ENCODE results near the gene EGR1. TPM values are rescaled to one million over a fixed set of nuclear protein-coding genes. Genes with fewer than 3 reads are reported as not detected.
A peak's percentile ranks its signal among the peaks of the same experiment; 100 is the strongest.

Gene EGR1
- total RNA-seq, 3 donors from 2014 or later, result 16.8 to 90.0 (median 23.5) TPM

DNA sequence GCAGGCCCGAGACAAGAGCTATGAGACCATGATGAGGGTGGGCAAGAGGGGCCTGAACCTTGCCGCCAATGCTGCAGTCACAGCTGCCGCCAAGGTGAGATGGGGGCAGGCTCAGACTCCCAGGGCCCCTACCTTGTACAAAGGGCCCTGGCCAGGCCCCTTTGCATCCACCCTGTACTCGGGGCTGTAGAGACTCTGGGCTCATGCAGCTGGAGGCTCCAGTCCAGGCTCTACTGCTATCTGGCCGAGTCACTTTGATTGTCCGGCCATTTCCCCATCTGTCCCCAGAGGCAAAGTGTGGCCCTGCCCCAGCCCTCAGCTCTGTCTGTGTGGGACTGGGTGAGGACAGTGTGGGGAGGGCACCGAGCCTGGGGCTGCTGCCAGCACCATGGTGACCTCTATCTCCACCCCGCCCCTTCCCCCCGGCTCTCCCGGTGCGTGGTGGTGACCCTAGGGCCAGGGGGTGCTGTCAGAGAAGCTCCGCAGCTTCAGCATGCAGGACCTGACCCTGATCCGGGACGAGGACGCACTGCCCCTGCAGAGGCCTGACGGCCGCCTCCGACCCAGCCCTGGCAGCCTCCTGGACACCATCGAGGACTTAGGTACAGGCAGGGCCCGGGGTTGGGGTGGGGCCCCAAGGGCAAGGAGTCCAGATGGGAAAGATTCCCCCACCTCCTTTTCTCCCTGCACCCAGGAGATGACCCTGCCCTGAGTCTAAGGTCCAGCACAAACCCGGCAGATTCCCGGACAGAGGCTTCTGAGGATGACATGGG lies 20.3 kb upstream of the EGR1 start:
- no peak for DNase-seq
- Histone ChIP-seq H3K4me1 (ENCODE audit: low read depth) (no peaks in the 10 kb centered on the region), H3K36me3 (ENCODE audit: low read depth) (no peaks in the 10 kb centered on the region), H3K4me3 (no peak overlapping the region), H3K9me3 (no peaks in the 10 kb centered on the region)
- intact Hi-C loops (cut with DNase I, micrococcal nuclease), result no loop called here
- TF ChIP-seq, protein P1, sequence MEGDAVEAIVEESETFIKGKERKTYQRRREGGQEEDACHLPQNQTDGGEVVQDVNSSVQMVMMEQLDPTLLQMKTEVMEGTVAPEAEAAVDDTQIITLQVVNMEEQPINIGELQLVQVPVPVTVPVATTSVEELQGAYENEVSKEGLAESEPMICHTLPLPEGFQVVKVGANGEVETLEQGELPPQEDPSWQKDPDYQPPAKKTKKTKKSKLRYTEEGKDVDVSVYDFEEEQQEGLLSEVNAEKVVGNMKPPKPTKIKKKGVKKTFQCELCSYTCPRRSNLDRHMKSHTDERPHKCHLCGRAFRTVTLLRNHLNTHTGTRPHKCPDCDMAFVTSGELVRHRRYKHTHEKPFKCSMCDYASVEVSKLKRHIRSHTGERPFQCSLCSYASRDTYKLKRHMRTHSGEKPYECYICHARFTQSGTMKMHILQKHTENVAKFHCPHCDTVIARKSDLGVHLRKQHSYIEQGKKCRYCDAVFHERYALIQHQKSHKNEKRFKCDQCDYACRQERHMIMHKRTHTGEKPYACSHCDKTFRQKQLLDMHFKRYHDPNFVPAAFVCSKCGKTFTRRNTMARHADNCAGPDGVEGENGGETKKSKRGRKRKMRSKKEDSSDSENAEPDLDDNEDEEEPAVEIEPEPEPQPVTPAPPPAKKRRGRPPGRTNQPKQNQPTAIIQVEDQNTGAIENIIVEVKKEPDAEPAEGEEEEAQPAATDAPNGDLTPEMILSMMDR (IDR thresholded peaks at IDR 0.05), result no peak
- no peak for ATAC-seq

- intact Hi-C loops (cut with DNase I, micrococcal nuclease), result no loop called here
- TF ChIP-seq, protein P1 (IDR thresholded peaks at IDR 0.05), result no peak
- Histone ChIP-seq H3K4me1 (ENCODE audit: low read depth) (no peaks in the 10 kb centered on the region), H3K4me3 (no peak overlapping the region), H3K9me3 (no peaks in the 10 kb centered on the region), H3K36me3 (ENCODE audit: low read depth) (no peaks in the 10 kb centered on the region)
- no peak for DNase-seq
- ATAC-seq, result no peak
Measured at GRCh38 chr5:138445547-138446271, 19.6 kb upstream of the EGR1 start.

- TF ChIP-seq, protein P1 (IDR thresholded peaks at IDR 0.05), result no peak
- DNase-seq (peak in 1 of 3 donors; percentile 16), ATAC-seq (no peak)
- H3K36me3 ChIP-seq (ENCODE audit: low read depth), result no peaks in the 10 kb centered on the region
- no peak overlapping the region for H3K4me3 ChIP-seq
- H3K9me3 ChIP-seq, result no peaks in the 10 kb centered on the region
- intact Hi-C loops (cut with DNase I, micrococcal nuclease), result no loop called here
- H3K4me1 ChIP-seq (ENCODE audit: low read depth), result no peaks in the 10 kb centered on the region
Measured at GRCh38 chr5:138448070-138448469, 17.2 kb upstream of the EGR1 start.

DNA sequence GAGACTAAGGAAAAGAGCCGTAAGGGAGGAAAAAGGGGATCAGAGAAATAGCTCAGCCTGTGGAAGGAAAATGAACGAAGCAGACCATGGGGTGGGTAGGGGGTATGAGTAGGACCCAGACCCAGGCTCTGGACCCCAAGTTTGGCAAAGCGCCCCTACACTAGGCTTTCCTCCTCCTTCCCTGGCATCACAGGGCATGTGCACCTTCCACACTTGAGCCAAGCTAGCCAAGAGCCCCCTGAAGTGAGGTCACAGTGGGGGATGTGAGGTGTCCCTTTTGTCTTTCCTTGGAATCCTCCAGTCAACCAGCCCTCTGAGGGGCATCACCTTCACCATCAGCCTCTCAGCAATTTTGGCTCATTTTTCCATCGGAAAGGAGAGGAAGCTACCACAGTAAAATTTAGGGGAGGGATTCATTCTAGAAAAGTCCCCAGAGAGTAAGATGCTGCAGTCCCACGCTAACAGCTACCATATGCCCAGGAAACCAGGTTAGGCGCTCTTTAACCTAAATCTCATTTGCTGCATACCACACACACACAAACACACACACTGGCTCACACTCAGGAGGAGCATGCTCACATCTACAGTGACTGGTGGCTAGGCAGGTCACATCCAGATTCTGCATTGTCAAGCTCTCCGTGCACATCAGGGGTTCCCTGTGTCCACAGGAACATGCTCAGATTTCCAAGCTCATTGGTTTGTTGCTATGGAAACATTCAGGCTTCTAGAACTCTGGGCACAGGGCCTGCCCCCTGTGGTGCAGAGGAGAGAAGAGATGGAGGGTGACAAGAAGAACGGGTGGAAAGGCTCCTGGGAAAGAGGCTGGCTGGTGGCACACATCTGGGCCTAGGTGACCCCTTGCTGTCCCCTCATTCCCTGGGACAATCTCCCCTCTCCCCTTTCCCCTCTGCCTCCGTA lies 16.5 kb upstream of the EGR1 start:
- no peaks in the 10 kb centered on the region for H3K36me3 ChIP-seq (ENCODE audit: low read depth)
- H3K4me1 ChIP-seq (ENCODE audit: low read depth), result no peaks in the 10 kb centered on the region
- peak in 1 of 3 donors; percentile 5 for DNase-seq
- intact Hi-C loops (cut with DNase I, micrococcal nuclease), result no loop called here
- H3K4me3 ChIP-seq, result no peak overlapping the region
- TF ChIP-seq, protein P1 (IDR thresholded peaks at IDR 0.05), result no peak
- no peaks in the 10 kb centered on the region for H3K9me3 ChIP-seq
- ATAC-seq, result no peak

GRCh38 chr5:138449501-138450239 lies 15.6 kb upstream of the EGR1 start:
- TF ChIP-seq, protein P1 (IDR thresholded peaks at IDR 0.05), result peak; percentile 89
- no peaks in the 10 kb centered on the region for H3K9me3 ChIP-seq
- ATAC-seq (peak; percentile 98), DNase-seq (peak; percentile 84 to 93 (median 90))
- intact Hi-C loops (cut with DNase I, micrococcal nuclease), result loop anchor here (5.0 to 10.0 kb wide), 2 partner anchors 53 to 55 kb away; no protein-coding TSS in a partner anchor
- H3K4me1 ChIP-seq (ENCODE audit: low read depth), result no peaks in the 10 kb centered on the region
- no peak overlapping the region for H3K4me3 ChIP-seq
- H3K36me3 ChIP-seq (ENCODE audit: low read depth), result no peaks in the 10 kb centered on the region

Data from mucosa of descending colon (tissue), 3 donors.